Trophoblast cell (in vitro differentiated cells and primary cell): ENCODE data around the gene MMS22L.

Source experiments
- DNase-seq, 2 donors: peaks; one replicate each; pipeline ENCODE4 v3.0.0-alpha.2; 2016
- H2AFZ ChIP-seq: 2 replicates; pipeline ENCODE4 v1.6.1; 2013; ENCODE audit warnings: low read length, moderate library complexity, mild to moderate bottlenecking; ENCODE audit not compliant: insufficient read depth, poor library complexity
- H2AK5ac ChIP-seq: 2 replicates; pipeline ENCODE4 v1.6.1; 2013; ENCODE audit warnings: mild to moderate bottlenecking, low read length
- H2BK120ac ChIP-seq: 2 replicates; pipeline ENCODE4 v1.6.1; 2013; ENCODE audit warnings: low read length, mild to moderate bottlenecking, moderate library complexity; ENCODE audit not compliant: insufficient read depth, poor library complexity
- H2BK12ac ChIP-seq: 2 replicates; pipeline ENCODE4 v1.6.1; 2013; ENCODE audit warnings: mild to moderate bottlenecking, low read length, moderate library complexity
- H2BK5ac ChIP-seq: 2 replicates; pipeline ENCODE4 v1.6.1; 2013; ENCODE audit warnings: low read length, low read depth, moderate library complexity, mild to moderate bottlenecking; ENCODE audit not compliant: poor library complexity
- H3K14ac ChIP-seq: 2 replicates; pipeline ENCODE4 v1.6.1; 2013; ENCODE audit warnings: mild to moderate bottlenecking, low read length
- H3K18ac ChIP-seq: 2 replicates; pipeline ENCODE4 v1.6.1; 2013; ENCODE audit warnings: mild to moderate bottlenecking, low read length
- H3K23ac ChIP-seq: 2 replicates; pipeline ENCODE4 v1.6.1; 2013; ENCODE audit warnings: low read length
- H3K27ac ChIP-seq: 2 replicates; pipeline ENCODE4 v1.5.1; 2013; ENCODE audit warnings: low read depth, mild to moderate bottlenecking, inconsistent platforms, low read length, moderate library complexity
- H3K27me3 ChIP-seq: 2 replicates; pipeline ENCODE4 v1.6.1; 2013; ENCODE audit warnings: inconsistent platforms, mild to moderate bottlenecking, low read length, moderate library complexity; ENCODE audit not compliant: insufficient read depth
- H3K36me3 ChIP-seq, 2 experiments: 1 replicate in 1 of 2; 2 replicates in 1 of 2; pipeline ENCODE4 v1.6.1; 2013; ENCODE audit warnings: low read length in 2 of 2, mild to moderate bottlenecking in 2 of 2, moderate library complexity in 1 of 2; ENCODE audit not compliant: insufficient read depth in 2 of 2, control insufficient read depth in 1 of 2
- H3K4ac ChIP-seq: 2 replicates; pipeline ENCODE4 v1.6.1; 2013; ENCODE audit warnings: low read depth, mild to moderate bottlenecking, low read length, moderate library complexity
- H3K4me1 ChIP-seq, 2 experiments: 1 replicate in 1 of 2; 2 replicates in 1 of 2; pipeline ENCODE4 v1.6.1; 2013; ENCODE audit warnings: low read length in 2 of 2, mild to moderate bottlenecking in 2 of 2, moderate library complexity in 1 of 2; ENCODE audit not compliant: insufficient read depth in 2 of 2, control insufficient read depth in 1 of 2
- H3K4me2 ChIP-seq: 2 replicates; pipeline ENCODE4 v1.6.1; 2013; ENCODE audit warnings: inconsistent platforms, mild to moderate bottlenecking, low read length, moderate library complexity
- H3K4me3 ChIP-seq: 2 replicates; pipeline ENCODE4 v1.5.1; 2013; ENCODE audit warnings: mild to moderate bottlenecking, low read depth, low read length, inconsistent platforms
- H3K79me1 ChIP-seq: one replicate; pipeline ENCODE4 v1.6.1; 2013; ENCODE audit warnings: low read length
- H3K79me2 ChIP-seq: 2 replicates; pipeline ENCODE4 v1.6.1; 2013; ENCODE audit warnings: low read length, mild to moderate bottlenecking; ENCODE audit not compliant: control insufficient read depth, insufficient read depth, poor library complexity
- H3K9ac ChIP-seq: 2 replicates; pipeline ENCODE4 v1.6.1; 2013; ENCODE audit warnings: mild to moderate bottlenecking, low read length
- H3K9me3 ChIP-seq: 2 replicates; pipeline ENCODE4 v1.6.1; 2013; ENCODE audit warnings: low read depth, mild to moderate bottlenecking, control low read depth, inconsistent platforms, low read length; ENCODE audit not compliant: insufficient read depth
- H4K12ac ChIP-seq: 2 replicates; pipeline ENCODE4 v1.6.1; 2013; ENCODE audit warnings: low read depth, mild to moderate bottlenecking, low read length, moderate library complexity
- H4K8ac ChIP-seq: 2 replicates; pipeline ENCODE4 v1.6.1; 2013; ENCODE audit warnings: low read depth, mild to moderate bottlenecking, low read length, moderate library complexity
- H4K91ac ChIP-seq: one replicate; pipeline ENCODE4 v1.6.1; 2013; ENCODE audit warnings: low read depth, mild to moderate bottlenecking, low read length, moderate library complexity
- WGBS: extraction: QIAGEN DNeasy Blood & Tissue Kit; methylation state at CpG from one replicate; pipeline ENCODE4 v1.1.7; 2013; ENCODE audit warnings: missing lambda C conversion rate; ENCODE audit not compliant: insufficient read length, insufficient coverage; ENCODE audit errors: extremely low coverage; 5-methylcytosine and 5-hydroxymethylcytosine counted together

MMS22L gene

GRCh38 chr6:97154015-97154414 lies 129.0 kb downstream of the MMS22L start:
- Histone ChIP-seq H3K36me3 (no peaks in the 10 kb centered on the region), H3K9me3 (no peaks in the 10 kb centered on the region), H3K23ac (no peak overlapping the region), H3K9ac (no peak overlapping the region), H4K8ac (no peak overlapping the region), H2BK12ac (no peak overlapping the region), H3K4me2 (no peak overlapping the region), H3K4me1 (no peaks in the 10 kb centered on the region), H3K79me1 (no peaks in the 10 kb centered on the region), H4K91ac (no peak overlapping the region), H3K4me3 (no peak overlapping the region), H3K79me2 (no peaks in the 10 kb centered on the region), H3K4ac (no peak overlapping the region), H2AFZ (no peak overlapping the region), H3K18ac (no peak overlapping the region), H2BK5ac (no peak overlapping the region), H3K27me3 (no peaks in the 10 kb centered on the region), H3K27ac (no peak overlapping the region), H3K14ac (no peak overlapping the region), H4K12ac (no peak overlapping the region), H2AK5ac (no peak overlapping the region), H2BK120ac (no peak overlapping the region)
- DNase-seq = no peak
- WGBS = no CpG with 5 or more reads among the region's 3 CpGs

- Histone ChIP-seq H3K27ac (no peak overlapping the region), H4K8ac (no peak overlapping the region), H2BK120ac (no peak overlapping the region), H2BK5ac (no peak overlapping the region), H3K79me2 (no peaks in the 10 kb centered on the region), H2AK5ac (no peak overlapping the region), H2AFZ (no peak overlapping the region), H4K12ac (no peak overlapping the region), H3K9ac (no peak overlapping the region), H3K4me3 (no peak overlapping the region), H3K79me1 (no peaks in the 10 kb centered on the region), H3K9me3 (no peaks in the 10 kb centered on the region), H3K18ac (no peak overlapping the region), H3K4me1 (no peaks in the 10 kb centered on the region), H3K36me3 (peaks cover 0 to 2% of the 10 kb centered on the region in 2 experiments), H3K14ac (no peak overlapping the region), H3K27me3 (no peaks in the 10 kb centered on the region), H2BK12ac (no peak overlapping the region), H3K23ac (no peak overlapping the region), H3K4ac (no peak overlapping the region), H4K91ac (no peak overlapping the region), H3K4me2 (no peak overlapping the region)
- no peak for DNase-seq
Measured at GRCh38 chr6:97151601-97152000, 131.4 kb downstream of the MMS22L start.

GRCh38 chr6:97150932-97151331 lies 132.1 kb downstream of the MMS22L start:
- WGBS = no CpG with 5 or more reads among the region's 3 CpGs

GRCh38 chr6:97147421-97147820 lies 135.6 kb downstream of the MMS22L start:
- no peaks in the 10 kb centered on the region for H3K9me3 ChIP-seq
- H3K9ac ChIP-seq = no peak overlapping the region
- H3K4ac ChIP-seq = no peak overlapping the region
- no peak overlapping the region for H3K23ac ChIP-seq
- no peak overlapping the region for H4K8ac ChIP-seq
- no peak overlapping the region for H3K14ac ChIP-seq
- H2BK12ac ChIP-seq = no peak overlapping the region
- no peak overlapping the region for H2BK5ac ChIP-seq
- H2AK5ac ChIP-seq = no peak overlapping the region
- H3K4me3 ChIP-seq = no peak overlapping the region
- H3K27ac ChIP-seq = no peak overlapping the region
- no peak overlapping the region for H4K91ac ChIP-seq
- WGBS = no CpG with 5 or more reads among the region's 1 CpG
- no peak overlapping the region for H2AFZ ChIP-seq
- H3K27me3 ChIP-seq = no peaks in the 10 kb centered on the region
- H3K36me3 ChIP-seq = peaks cover 0 to 2% of the 10 kb centered on the region in 2 experiments
- H4K12ac ChIP-seq = no peak overlapping the region
- no peaks in the 10 kb centered on the region for H3K4me1 ChIP-seq
- no peak overlapping the region for H3K4me2 ChIP-seq
- DNase-seq = no peak
- no peaks in the 10 kb centered on the region for H3K79me1 ChIP-seq
- H3K79me2 ChIP-seq = no peaks in the 10 kb centered on the region
- no peak overlapping the region for H3K18ac ChIP-seq
- no peak overlapping the region for H2BK120ac ChIP-seq

More at GRCh38 chr6:97150932-97151331, 132.1 kb downstream of the MMS22L start:
- Histone ChIP-seq H3K4ac (no peak overlapping the region), H3K4me1 (no peaks in the 10 kb centered on the region), H3K36me3 (peaks cover 0 to 2% of the 10 kb centered on the region in 2 experiments), H2AFZ (no peak overlapping the region), H3K14ac (no peak overlapping the region), H2BK120ac (no peak overlapping the region), H3K9me3 (no peaks in the 10 kb centered on the region), H3K79me2 (no peaks in the 10 kb centered on the region), H3K9ac (no peak overlapping the region), H3K27me3 (no peaks in the 10 kb centered on the region), H4K12ac (no peak overlapping the region), H4K8ac (no peak overlapping the region), H3K79me1 (no peaks in the 10 kb centered on the region), H3K23ac (no peak overlapping the region), H2AK5ac (no peak overlapping the region), H3K4me3 (no peak overlapping the region), H3K4me2 (no peak overlapping the region), H2BK5ac (no peak overlapping the region), H4K91ac (no peak overlapping the region), H2BK12ac (no peak overlapping the region), H3K27ac (no peak overlapping the region), H3K18ac (no peak overlapping the region)
- peak in 1 of 2 donors; percentile 33 for DNase-seq
